IPS-18c (cell line): ENCODE data around the gene ABCA1.

Experiments
- H3K4me3 ChIP-seq: 2 replicates; pipeline ENCODE4 v1.7.0; 2013; ENCODE audit warnings: low read depth, mild to moderate bottlenecking, low read length, moderate library complexity; ENCODE audit not compliant: insufficient read depth
- H3K9me3 ChIP-seq: one replicate; pipeline ENCODE4 v1.6.1; 2013; ENCODE audit warnings: mild to moderate bottlenecking, low read length, moderate library complexity; ENCODE audit not compliant: control insufficient read depth, insufficient read depth

The ABCA1 gene

DNA sequence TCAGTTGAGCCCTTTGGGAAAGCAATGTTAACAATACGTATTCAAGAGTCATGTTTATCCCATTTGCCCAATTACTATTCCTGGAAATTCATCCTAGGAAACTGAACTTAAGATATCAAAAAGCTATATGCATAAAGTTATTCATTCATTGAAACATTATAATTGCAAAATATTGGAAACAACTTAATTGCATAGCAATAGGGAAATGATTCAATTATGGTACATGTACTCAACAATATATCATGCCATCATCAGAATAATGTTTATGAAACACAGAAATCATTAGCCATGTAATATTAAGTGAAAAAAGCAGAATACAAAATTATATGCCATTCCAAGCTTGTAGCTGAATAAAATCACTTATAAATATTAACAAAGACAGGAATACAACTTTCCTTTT lies 35.3 kb downstream of the ABCA1 start:
- Histone ChIP-seq H3K4me3 (no peak overlapping the region), H3K9me3 (no peaks in the 10 kb centered on the region)

DNA sequence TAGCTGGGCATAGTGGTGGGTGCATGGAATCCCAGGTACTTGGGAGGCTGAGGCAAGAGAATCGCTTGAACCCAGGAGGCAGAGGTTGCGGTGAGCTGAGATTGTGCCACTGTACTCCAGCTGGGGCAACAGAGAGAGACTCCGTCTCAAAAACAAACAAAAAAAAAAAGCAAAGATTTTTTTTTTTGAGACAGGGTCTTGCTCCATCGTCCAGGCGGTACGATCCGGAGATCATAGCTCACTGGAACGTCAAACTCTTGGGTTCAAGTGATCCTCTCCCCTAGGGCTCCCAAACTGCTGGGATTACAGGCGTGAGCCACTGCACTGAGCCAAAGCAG lies 37.6 kb downstream of the ABCA1 start:
- Histone ChIP-seq H3K9me3 (no peaks in the 10 kb centered on the region), H3K4me3 (no peak overlapping the region)

DNA sequence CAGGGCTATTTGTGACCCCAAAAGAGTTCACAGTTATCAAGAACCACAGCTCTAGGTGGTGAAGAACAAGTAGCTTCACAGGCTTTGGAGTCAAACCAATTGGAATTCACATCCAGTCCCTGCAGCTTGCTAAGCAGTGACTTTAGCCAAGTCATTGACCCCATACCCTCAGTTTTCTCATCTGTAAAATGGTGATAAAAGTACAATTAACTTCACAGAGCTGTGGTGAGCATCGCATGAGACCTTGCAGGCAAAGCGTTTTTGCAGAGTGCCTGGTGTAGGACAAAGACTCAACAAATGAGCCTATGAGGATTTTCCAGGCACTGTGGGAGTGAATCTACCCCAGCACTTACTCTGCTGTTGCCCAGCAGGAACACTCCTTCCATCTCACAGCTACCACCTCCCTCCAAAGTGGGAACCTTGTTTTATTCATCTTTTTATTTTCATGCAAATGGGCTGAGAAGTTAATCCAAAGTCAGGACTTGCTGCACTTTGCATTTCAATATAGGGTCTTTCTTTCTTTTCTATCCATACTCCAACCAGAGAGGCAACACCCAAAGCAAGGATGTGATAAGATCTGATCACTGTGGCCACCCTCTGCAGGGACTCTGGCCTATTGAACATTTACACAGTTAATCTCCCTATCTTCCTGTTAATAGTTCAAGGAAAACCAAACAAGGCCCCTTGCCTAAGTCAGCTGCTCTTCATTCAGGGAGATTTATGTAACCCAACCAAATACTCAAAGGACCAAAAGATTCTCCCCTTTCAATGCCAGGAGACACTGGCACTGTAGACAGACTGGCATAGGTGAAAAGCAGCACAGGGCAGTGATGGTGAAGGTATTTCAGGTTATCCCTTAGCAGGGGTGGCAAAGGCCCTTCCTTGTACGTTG lies 41.9 kb downstream of the ABCA1 start:
- Histone ChIP-seq H3K4me3 (no peak overlapping the region), H3K9me3 (no peaks in the 10 kb centered on the region)

DNA sequence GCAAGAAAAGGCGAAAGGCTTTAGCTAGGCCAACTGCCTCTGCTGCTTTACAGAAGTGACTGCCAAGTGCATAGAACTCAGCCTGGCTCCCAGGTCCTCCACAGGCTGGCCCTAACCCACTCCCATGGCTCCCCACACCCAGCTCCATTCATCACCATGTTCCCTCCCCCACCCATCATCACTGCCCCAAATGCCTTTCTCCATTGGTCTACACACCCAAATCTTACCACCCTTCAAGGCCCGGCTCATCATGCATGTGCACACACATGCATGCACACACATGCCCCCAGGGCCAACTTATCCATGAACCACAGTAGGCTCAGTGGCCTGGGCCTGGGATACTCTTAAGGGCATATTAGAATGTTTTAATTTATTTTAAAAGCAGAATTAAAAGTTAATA lies 44.8 kb downstream of the ABCA1 start:
- H3K9me3 ChIP-seq, result no peaks in the 10 kb centered on the region

DNA sequence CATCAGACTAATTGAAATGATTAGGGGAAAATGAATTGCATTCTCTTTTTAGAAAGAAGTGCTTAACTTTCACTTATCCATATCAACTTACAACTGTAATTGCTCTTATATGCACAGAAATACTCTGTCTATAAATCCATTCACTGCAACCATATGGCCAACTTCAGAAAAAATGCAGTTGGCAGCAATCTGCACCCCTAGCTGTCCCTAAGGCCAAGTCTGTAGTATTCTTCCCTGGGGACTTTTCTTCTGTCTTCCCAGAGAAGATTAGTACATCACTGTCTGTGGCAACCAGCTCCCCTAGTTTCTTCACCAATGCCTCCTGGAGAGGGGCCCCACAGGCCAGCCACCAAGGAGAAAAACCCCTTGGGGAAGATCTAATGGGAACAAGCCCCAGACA lies 45.4 kb downstream of the ABCA1 start:
- no peaks in the 10 kb centered on the region for H3K9me3 ChIP-seq

More for the DNA sequence above, 44.8 kb downstream of the ABCA1 start:
- H3K4me3 ChIP-seq, result no peak overlapping the region

DNA sequence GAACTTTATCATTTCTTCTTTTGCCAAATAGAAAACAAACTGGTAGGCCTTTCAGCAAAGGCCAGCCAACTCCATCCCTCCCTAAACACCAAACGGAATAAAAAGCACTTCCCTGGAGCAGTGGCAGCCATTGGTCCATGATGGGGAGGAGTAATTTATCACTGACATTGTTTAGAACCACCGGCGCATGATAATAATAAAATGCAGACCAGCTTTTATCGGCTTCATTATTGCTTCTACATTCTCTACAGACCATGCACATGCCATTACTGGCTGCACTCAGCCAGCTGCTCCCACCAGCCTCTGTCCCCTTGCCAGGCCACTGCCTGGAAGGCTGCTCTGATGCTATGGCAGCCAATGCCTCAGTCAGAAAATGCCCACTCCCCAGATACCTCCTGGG lies 45.9 kb downstream of the ABCA1 start:
- Histone ChIP-seq H3K9me3 (no peaks in the 10 kb centered on the region), H3K4me3 (no peak overlapping the region)

More for the DNA sequence above, 45.4 kb downstream of the ABCA1 start:
- no peak overlapping the region for H3K4me3 ChIP-seq

DNA sequence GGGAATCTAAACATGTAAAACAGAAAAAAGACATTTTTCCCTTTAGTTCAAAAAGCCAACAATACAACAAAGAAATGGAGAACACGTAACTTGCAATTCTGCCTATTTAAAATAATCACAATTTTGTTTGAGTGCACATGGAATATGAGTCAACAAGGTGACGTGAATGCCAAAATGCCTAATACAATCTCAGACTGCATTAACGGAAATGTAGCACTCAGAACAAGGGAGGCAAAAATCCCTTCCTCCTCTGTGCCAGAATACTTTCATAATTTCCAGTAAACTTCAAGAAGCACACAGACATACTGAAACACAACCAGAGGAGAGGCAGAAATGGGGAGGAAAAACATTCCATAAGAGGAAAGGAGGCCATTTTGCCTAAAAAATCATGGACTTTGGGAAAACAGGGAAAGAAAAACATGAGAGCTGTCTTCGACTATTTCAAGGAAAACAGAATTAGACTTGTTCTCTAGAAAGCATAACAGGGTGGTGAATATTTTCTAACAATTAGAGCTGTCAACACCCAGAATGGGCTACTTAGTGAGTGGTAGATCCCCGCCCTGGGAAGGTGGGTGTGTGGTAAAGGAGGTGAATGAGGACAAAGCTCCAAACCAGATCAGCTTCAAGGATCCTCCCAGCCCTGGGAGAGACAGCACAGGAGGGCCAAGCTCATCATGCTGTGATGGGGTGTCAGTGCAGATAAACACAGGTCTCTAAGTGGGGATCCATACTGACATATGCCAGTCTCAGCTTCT lies 48.2 kb downstream of the ABCA1 start:
- H3K4me3 ChIP-seq, result no peak overlapping the region
- H3K9me3 ChIP-seq, result no peaks in the 10 kb centered on the region

DNA sequence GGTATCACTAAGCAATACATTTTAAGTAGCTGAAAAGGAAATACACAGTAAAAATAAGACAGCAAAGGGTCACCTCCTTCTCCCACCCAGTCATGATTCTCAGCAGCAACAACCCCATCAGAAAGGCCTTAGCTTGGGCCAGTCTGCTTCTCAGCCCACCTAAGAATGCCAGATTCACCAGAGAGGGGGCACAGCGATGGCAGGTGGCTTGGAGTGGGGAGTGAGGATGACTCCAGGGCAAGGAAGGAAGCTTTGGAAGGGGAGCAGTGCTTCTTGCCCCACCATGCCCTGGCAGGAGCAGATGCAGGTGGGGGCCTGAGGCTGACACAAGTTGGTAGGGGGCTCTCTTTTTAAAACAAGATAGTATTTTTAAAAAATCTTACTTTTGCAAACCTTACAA lies 51.4 kb downstream of the ABCA1 start:
- no peak overlapping the region for H3K4me3 ChIP-seq
- H3K9me3 ChIP-seq, result no peaks in the 10 kb centered on the region

DNA sequence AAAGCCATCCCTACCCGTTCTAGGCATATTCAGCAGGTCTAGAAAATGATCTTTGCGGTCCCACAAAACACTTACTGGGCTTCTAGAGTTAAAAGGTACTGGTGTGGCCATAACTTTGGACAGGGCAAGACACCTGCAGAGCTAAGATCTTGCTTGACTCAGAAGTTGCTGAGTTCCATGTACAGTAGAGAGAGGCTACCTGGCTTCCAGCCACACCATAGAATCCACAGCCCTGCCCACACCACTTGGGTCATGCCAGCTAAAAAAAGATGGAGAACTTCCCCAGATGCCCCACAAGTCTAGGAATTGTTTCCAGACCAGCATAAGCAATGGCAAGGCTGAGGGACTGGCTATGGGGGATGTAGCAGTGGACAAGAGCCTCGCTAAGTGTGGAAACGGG lies 52.1 kb downstream of the ABCA1 start:
- Histone ChIP-seq H3K4me3 (no peak overlapping the region), H3K9me3 (no peaks in the 10 kb centered on the region)

DNA sequence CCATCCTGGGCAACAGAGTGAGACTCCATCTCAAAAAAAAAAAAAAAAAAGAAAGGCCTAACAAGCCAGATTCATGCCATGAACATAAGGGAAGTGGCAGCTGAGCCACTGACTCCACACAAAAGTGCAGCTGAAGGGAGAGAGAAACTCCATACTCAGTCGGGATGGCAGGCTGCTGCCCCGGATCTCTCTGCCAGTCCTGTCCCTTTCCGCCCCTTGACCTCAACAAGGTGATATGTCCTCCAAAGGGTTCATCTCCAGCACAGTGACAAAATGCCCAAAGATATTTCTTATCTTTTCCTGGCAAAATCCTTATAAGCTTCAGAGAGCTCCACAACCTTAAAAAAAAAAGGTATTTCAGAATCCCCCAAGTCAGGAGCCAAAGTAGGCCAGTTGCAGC lies 52.6 kb downstream of the ABCA1 start:
- Histone ChIP-seq H3K9me3 (no peaks in the 10 kb centered on the region), H3K4me3 (no peak overlapping the region)

DNA sequence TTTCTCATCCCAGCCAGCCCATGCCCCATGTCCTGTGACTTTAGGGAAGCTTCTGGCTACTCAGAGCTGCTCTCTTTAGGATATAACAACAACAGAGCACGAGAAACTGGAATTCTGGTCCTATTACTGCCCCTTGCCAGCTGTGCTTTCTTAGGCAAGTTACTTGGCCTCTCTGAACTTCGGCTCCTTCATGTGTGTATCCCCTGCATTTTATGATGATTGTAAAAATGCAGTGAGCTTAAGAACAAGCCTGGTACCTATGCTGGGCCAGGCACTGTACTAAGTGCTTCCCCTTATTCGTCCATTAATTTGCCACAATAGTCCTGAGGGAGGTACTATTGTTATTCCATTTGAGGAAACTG lies 54.5 kb downstream of the ABCA1 start:
- Histone ChIP-seq H3K4me3 (no peak overlapping the region), H3K9me3 (no peaks in the 10 kb centered on the region)

DNA sequence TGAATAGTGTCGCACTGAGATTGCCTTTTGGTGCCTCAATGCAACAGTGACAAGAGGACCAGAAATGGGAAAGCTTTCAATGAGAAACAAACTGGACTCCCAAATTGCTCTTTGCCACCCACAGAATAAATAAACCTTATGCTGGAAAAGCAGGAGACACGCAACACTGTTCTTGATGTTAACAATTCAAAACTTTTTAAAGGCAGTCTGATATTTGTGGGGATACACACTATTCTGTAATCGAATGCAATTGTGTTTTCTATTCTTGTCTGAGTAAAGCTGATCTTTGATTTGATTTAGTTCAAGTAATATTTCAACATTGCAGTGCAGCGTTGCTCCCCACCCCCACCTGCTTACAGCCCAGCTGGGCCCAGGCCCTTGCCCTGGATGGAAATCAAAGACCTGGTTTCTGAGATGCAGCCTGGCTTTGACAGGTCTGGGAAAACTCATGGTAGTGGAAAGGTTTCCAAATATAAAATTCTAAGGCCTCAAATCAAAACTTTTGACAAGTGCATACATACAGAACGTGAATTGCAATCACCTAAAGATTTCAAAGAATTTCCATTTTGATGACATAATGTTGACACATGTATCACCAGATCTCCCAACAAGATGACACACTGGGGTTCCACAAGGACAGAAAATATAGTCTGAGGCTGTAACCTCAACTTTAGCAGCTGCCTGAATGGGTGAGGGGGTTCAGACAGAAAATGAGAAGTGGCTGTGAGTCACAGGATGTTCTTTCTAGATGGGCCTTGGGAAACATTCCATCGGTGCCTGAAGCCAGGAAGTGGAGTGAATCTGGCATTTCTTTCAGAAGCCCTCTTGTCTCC lies 55.1 kb downstream of the ABCA1 start:
- Histone ChIP-seq H3K4me3 (no peak overlapping the region), H3K9me3 (no peaks in the 10 kb centered on the region)

DNA sequence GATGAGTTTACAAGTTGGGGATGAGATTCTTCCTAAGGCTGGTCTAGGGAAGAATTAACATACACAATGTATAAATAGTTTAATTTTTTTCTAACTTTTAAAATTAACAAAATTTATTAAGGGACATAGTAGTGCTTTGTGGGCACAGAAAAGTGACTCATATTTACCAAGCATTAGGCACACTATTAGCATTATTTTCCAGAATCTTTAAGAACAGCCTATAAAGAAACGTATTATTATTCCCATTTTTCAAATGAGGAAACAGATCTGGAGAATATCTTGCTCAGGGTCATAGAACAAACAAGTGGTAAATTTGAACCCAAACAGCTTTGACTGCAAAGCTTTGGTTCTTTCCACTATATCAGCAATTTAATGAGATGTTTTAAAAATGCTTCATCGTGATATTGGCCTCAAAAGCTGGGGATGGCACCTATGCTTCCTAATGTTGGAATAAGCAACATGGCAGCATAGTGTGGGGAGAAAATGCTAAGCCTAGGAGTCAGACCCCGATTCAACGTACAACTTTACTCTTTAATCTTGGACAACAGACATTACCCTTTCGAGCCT lies 55.9 kb downstream of the ABCA1 start:
- no peaks in the 10 kb centered on the region for H3K9me3 ChIP-seq
- H3K4me3 ChIP-seq, result no peak overlapping the region

DNA sequence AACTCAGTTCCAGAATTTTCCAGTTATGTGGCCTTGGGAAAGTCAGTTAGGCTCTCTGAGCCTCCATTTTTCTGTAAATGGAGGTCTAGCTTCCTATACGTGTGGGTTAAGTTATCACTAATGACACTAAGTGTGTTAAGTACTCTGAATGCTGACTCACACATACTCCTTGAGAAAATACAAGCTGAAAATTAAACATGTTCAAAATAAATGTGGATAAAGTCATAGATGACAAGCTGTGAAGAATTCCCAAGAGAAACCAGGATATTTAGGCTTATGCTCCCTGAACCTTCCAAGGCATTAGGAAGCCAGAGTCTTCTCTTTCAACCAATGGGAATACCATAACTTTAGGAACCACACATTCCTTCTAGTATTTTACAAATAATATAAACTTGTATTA lies 58.1 kb downstream of the ABCA1 start:
- no peak overlapping the region for H3K4me3 ChIP-seq
- H3K9me3 ChIP-seq, result no peaks in the 10 kb centered on the region

DNA sequence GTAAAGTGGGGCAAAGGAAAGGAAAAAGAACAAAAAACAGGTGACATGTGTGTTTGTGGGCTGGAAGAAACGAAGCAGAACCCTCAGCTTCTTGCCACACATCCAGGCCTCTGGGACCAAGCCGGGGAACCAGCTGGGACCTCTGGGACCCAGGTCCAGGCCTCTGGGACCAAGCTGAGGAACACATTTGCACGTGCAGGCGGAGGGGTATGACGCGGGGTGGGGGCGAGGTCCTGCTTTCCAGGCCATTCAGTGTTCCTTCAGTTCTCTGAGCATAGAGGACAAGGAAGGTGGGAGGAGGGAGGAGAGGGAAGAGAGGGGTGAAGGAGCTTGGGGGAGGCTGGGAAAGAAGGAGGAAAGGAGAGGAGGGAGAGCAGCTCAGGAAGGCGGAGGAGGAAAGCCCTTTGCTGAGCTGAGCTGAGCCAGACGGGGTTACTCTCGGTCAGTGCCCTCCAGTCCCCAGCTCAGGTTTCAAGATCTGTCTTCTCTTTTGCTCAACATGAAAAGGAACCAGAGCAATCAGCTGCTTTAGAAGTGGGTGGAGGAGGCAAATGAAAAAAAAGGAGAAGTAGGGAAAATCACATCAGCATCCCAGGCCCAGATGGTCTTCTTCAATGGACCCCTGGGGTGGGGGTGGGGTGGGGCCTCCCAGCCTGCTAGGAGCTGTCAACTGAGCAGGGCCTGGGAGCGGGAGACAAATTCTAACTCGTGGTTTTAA lies 59.1 kb downstream of the ABCA1 start:
- no peaks in the 10 kb centered on the region for H3K9me3 ChIP-seq
- no peak overlapping the region for H3K4me3 ChIP-seq

DNA sequence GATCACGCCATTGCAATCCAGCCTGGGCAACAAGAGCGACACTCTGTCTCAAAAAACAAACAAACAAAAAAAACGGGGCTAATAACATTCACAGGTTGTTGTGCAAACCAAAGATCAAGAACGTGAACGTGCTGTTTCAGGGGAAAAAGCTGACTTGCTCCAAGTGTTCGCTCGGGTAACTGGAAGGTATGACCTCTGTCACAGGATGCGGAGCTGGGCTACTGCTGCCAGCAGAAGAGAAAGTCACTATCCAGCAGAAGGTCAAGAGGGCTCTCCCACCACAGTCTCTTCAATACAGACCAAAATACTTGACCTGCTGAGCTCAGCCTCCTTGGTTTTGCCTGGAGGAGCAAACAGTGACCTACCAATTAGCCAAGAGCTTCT lies 59.7 kb downstream of the ABCA1 start:
- H3K9me3 ChIP-seq, result no peaks in the 10 kb centered on the region
- H3K4me3 ChIP-seq, result no peak overlapping the region

DNA sequence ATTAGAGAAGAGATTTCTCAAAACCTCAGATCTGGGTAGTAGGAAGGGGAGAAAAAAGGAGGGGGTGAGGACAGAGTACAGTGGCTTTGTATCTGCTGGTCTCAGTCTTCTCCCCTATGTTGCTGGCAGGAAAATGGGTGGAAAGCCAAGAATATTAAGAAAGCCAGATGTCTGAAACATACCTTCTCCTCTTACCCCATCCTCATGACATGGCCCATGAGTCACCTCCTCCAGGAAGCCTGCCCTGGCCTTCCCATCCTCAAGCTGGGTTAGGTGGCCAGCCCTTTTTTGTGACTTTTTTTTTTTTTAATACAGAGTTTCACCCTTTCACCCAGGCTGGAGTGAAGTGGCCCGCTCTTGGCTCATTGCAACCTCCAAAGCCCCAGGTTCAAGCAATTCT lies 61.8 kb downstream of the ABCA1 start:
- no peak overlapping the region for H3K4me3 ChIP-seq
- no peaks in the 10 kb centered on the region for H3K9me3 ChIP-seq
